Measurements from ENCODE around the gene COL23A1.

COL23A1 gene

GRCh38 chr5:178465228-178465860 is 124.8 kb downstream of the COL23A1 start:
- H3K4me2 ChIP-seq (ENCODE audit: low read length): no peak overlapping the region
- no peaks in the 10 kb centered on the region for H3K27me3 ChIP-seq (ENCODE audit: low read depth, low read length)
- H3K9me3 ChIP-seq (ENCODE audit: insufficient read depth, low read length): no peaks in the 10 kb centered on the region
- TF ChIP-seq EZH2phosphoT487 (IDR thresholded peaks at IDR 0.05; ENCODE audit: low read depth): no peak
- H3K4me1 ChIP-seq (ENCODE audit: low read length): no peaks in the 10 kb centered on the region
- H4K20me1 ChIP-seq (ENCODE audit: insufficient read depth, low read length): no peaks in the 10 kb centered on the region
- no peaks in the 10 kb centered on the region for H3K79me2 ChIP-seq (ENCODE audit: low read length)
- H3K4me3 ChIP-seq (ENCODE audit: low read length): no peak overlapping the region
- no peak overlapping the region for H3K27ac ChIP-seq (ENCODE audit: low read length)
- no peak overlapping the region for H3K9ac ChIP-seq (ENCODE audit: low read length)
- H3K36me3 ChIP-seq (replicated peaks; ENCODE audit: low read depth, low read length): no peaks in the 10 kb centered on the region
- H2AFZ ChIP-seq (ENCODE audit: low read depth, low read length): no peak overlapping the region

GRCh38 chr5:178464431-178465048 is 125.7 kb downstream of the COL23A1 start:
- no peak overlapping the region for H3K4me3 ChIP-seq (ENCODE audit: low read length)
- no peaks in the 10 kb centered on the region for H3K27me3 ChIP-seq (ENCODE audit: low read depth, low read length)
- no peaks in the 10 kb centered on the region for H4K20me1 ChIP-seq (ENCODE audit: insufficient read depth, low read length)
- no peaks in the 10 kb centered on the region for H3K79me2 ChIP-seq (ENCODE audit: low read length)
- H3K27ac ChIP-seq (ENCODE audit: low read length): no peak overlapping the region
- no peaks in the 10 kb centered on the region for H3K36me3 ChIP-seq (replicated peaks; ENCODE audit: low read depth, low read length)
- no peak overlapping the region for H3K9ac ChIP-seq (ENCODE audit: low read length)
- H3K9me3 ChIP-seq (ENCODE audit: insufficient read depth, low read length): no peaks in the 10 kb centered on the region
- H3K4me1 ChIP-seq (ENCODE audit: low read length): no peaks in the 10 kb centered on the region
- no peak overlapping the region for H2AFZ ChIP-seq (ENCODE audit: low read depth, low read length)
- TF ChIP-seq CTCF (IDR thresholded peaks at IDR 0.05; ENCODE audit: low read depth, low read length): no peak
- TF ChIP-seq EZH2phosphoT487 (IDR thresholded peaks at IDR 0.05; ENCODE audit: low read depth): no peak
- no peak overlapping the region for H3K4me2 ChIP-seq (ENCODE audit: low read length)

- H3K9ac ChIP-seq (ENCODE audit: low read length): no peak overlapping the region
- H3K27me3 ChIP-seq (ENCODE audit: low read depth, low read length): no peaks in the 10 kb centered on the region
- H3K4me2 ChIP-seq (ENCODE audit: low read length): no peak overlapping the region
- H3K27ac ChIP-seq (ENCODE audit: low read length): no peak overlapping the region
- no peak for TF ChIP-seq EZH2phosphoT487 (IDR thresholded peaks at IDR 0.05; ENCODE audit: low read depth)
- TF ChIP-seq CTCF (IDR thresholded peaks at IDR 0.05; ENCODE audit: low read depth, low read length): no peak
- H3K9me3 ChIP-seq (ENCODE audit: insufficient read depth, low read length): no peaks in the 10 kb centered on the region
- H3K79me2 ChIP-seq (ENCODE audit: low read length): no peaks in the 10 kb centered on the region
- H3K4me1 ChIP-seq (ENCODE audit: low read length): no peaks in the 10 kb centered on the region
- H3K36me3 ChIP-seq (replicated peaks; ENCODE audit: low read depth, low read length): no peaks in the 10 kb centered on the region
- H4K20me1 ChIP-seq (ENCODE audit: insufficient read depth, low read length): no peaks in the 10 kb centered on the region
- H3K4me3 ChIP-seq (ENCODE audit: low read length): no peak overlapping the region
- H2AFZ ChIP-seq (ENCODE audit: low read depth, low read length): no peak overlapping the region
Observed at GRCh38 chr5:178463321-178464155, 126.7 kb downstream of the COL23A1 start.

GRCh38 chr5:178462816-178463215 is 127.4 kb downstream of the COL23A1 start:
- H3K9ac ChIP-seq (ENCODE audit: low read length): no peak overlapping the region
- no peak overlapping the region for H3K4me2 ChIP-seq (ENCODE audit: low read length)
- no peak overlapping the region for H3K27ac ChIP-seq (ENCODE audit: low read length)
- no peaks in the 10 kb centered on the region for H3K4me1 ChIP-seq (ENCODE audit: low read length)
- no peak overlapping the region for H2AFZ ChIP-seq (ENCODE audit: low read depth, low read length)
- H3K9me3 ChIP-seq (ENCODE audit: insufficient read depth, low read length): no peaks in the 10 kb centered on the region
- H3K36me3 ChIP-seq (replicated peaks; ENCODE audit: low read depth, low read length): no peaks in the 10 kb centered on the region
- H3K27me3 ChIP-seq (ENCODE audit: low read depth, low read length): no peaks in the 10 kb centered on the region
- no peaks in the 10 kb centered on the region for H4K20me1 ChIP-seq (ENCODE audit: insufficient read depth, low read length)
- TF ChIP-seq CTCF (IDR thresholded peaks at IDR 0.05; ENCODE audit: low read depth, low read length): no peak
- H3K79me2 ChIP-seq (ENCODE audit: low read length): no peaks in the 10 kb centered on the region
- no peak overlapping the region for H3K4me3 ChIP-seq (ENCODE audit: low read length)

Data from OCI-LY3 (cell line).